Stimulated activated CD8-positive, alpha-beta memory T cell treated with anti-CD3 and anti-CD28 coated beads, Interleukin-4, amount 100 ng/mL, for 24 hours (primary cell): ENCODE measurements around the gene C1orf232.
A peak's percentile ranks its signal among the peaks of the same experiment; 100 is the strongest.

Source experiments
- DNase-seq: peaks from one replicate; pipeline ENCODE4 v3.0.0-alpha.2; 2020; ENCODE audit warnings: low read depth

C1orf232 gene

GRCh38 chr1:26156285-26157038 lies 12.3 kb downstream of the C1orf232 start:
- no peak for DNase-seq

GRCh38 chr1:26155370-26156284 lies 13.1 kb downstream of the C1orf232 start:
- DNase-seq, result no peak

- no peak for DNase-seq
Measured at GRCh38 chr1:26154750-26155149, 14.0 kb downstream of the C1orf232 start.

- no peak for DNase-seq
Measured at GRCh38 chr1:26153966-26154532, 14.7 kb downstream of the C1orf232 start.

- DNase-seq, result no peak
Measured at GRCh38 chr1:26148887-26149286, 19.9 kb downstream of the C1orf232 start.

GRCh38 chr1:26145960-26146294 lies 22.8 kb downstream of the C1orf232 start:
- DNase-seq, result no peak

GRCh38 chr1:26145041-26145959 lies 23.5 kb downstream of the C1orf232 start:
- DNase-seq, result peak; percentile 67

GRCh38 chr1:26142159-26142558 lies 26.6 kb downstream of the C1orf232 start:
- no peak for DNase-seq

GRCh38 chr1:26138974-26139558 lies 29.7 kb downstream of the C1orf232 start:
- DNase-seq, result no peak

- DNase-seq, result no peak
Measured at GRCh38 chr1:26134466-26134865, 34.3 kb downstream of the C1orf232 start.

- DNase-seq, result no peak
Measured at GRCh38 chr1:26132834-26133167, 36.0 kb downstream of the C1orf232 start.

GRCh38 chr1:26132128-26132833 lies 36.5 kb downstream of the C1orf232 start:
- DNase-seq, result no peak

- DNase-seq, result no peak
Measured at GRCh38 chr1:26130695-26131094, 38.1 kb downstream of the C1orf232 start.

GRCh38 chr1:26129778-26130177 lies 39.0 kb downstream of the C1orf232 start:
- no peak for DNase-seq

- DNase-seq, result no peak
Measured at GRCh38 chr1:26127235-26128163, 41.3 kb downstream of the C1orf232 start.

- DNase-seq, result no peak
Measured at GRCh38 chr1:26126321-26127084, 42.3 kb downstream of the C1orf232 start.

- no peak for DNase-seq
Measured at GRCh38 chr1:26125946-26126320, 42.8 kb downstream of the C1orf232 start.

GRCh38 chr1:26125382-26125781 lies 43.4 kb downstream of the C1orf232 start:
- no peak for DNase-seq
